Endothelial cell of umbilical vein (primary cell): ENCODE measurements around the gene SLC45A1. TPM values are rescaled to one million over a fixed set of nuclear protein-coding genes. Genes with fewer than 3 reads are reported as not detected.
A peak's percentile ranks its signal among the peaks of the same experiment; 100 is the strongest.

Experiments used
- BruUV-seq: library from RNA; stranded (reverse); fragments of 400-500 nt; replicated peaks from 2 replicates; lab custom pipeline; 2021; lab: Mats Ljungman, UMichigan
- CTCF ChIA-PET: fragments of 300-600, 350-600 bp; sonication (Branson Sonifier 250); formaldehyde crosslinking; loops from one replicate; lab custom pipeline; 2021; ENCODE audit warnings: antibody characterized with exemption, inconsistent platforms; lab: Charles Lee
- POLR2A ChIA-PET: fragments of 300-600, 350-600 bp; sonication (Branson Sonifier 250); formaldehyde crosslinking; loops from one replicate; lab custom pipeline; 2021; ENCODE audit warnings: antibody characterized with exemption, inconsistent platforms; lab: Charles Lee
- DNase-seq: peaks from one replicate; pipeline ENCODE4 v3.0.0-alpha.2; 2011; ENCODE audit warnings: low read depth, low spot score
- FAIRE-seq: peaks from 2 replicates; lab custom pipeline; 2011; peaks lifted over from hg19 to GRCh38; lab: Jason Lieb, UNC
- H2AFZ ChIP-seq: 2 replicates; pipeline ENCODE4 v1.6.0; 2012; ENCODE audit warnings: low read depth, low read length, control low read depth, inconsistent platforms
- H3K27ac ChIP-seq: 2 replicates; pipeline ENCODE4 v1.5.1; 2011; ENCODE audit warnings: low read depth, mild to moderate bottlenecking, control low read depth, low read length, moderate library complexity; ENCODE audit not compliant: insufficient read depth
- H3K27me3 ChIP-seq, 2 experiments: 2 replicates each; pipeline versions ENCODE4 v1.6.0 to v1.6.1; 2011; ENCODE audit warnings: low read length in 2 of 2, mixed read lengths in 1 of 2; ENCODE audit not compliant: control insufficient read depth in 2 of 2, insufficient read depth in 2 of 2
- H3K36me3 ChIP-seq, 2 experiments: 2 replicates in 1 of 2; 3 replicates in 1 of 2; pipeline ENCODE4 v1.5.1; 2011; ENCODE audit warnings: low read length in 2 of 2, mild to moderate bottlenecking in 1 of 2, moderate library complexity in 1 of 2; ENCODE audit not compliant: control insufficient read depth in 2 of 2, insufficient read depth in 2 of 2; ENCODE audit errors: extremely low read depth in 1 of 2
- H3K4me1 ChIP-seq: 3 replicates; pipeline ENCODE4 v1.5.1; 2011; ENCODE audit warnings: mild to moderate bottlenecking, low read length; ENCODE audit not compliant: control insufficient read depth, insufficient read depth; ENCODE audit errors: extremely low read depth
- H3K4me2 ChIP-seq: 2 replicates; pipeline ENCODE4 v1.6.1; 2011; ENCODE audit warnings: low read length, control low read depth, mixed read lengths; ENCODE audit not compliant: insufficient read depth
- H3K4me3 ChIP-seq, 3 experiments: fragments of 200-600 bp in 1 of 3; sonication (generic), shearing (Covaris generic) in 1 of 3; replicated peaks in 1 of 3; 2 replicates each; pipeline ENCODE4 v1.5.1; 2011 to 2016; ENCODE audit warnings: control low read depth in 3 of 3, low read length in 3 of 3, mild to moderate bottlenecking in 2 of 3, inconsistent platforms in 1 of 3, low read depth in 1 of 3, moderate library complexity in 1 of 3; ENCODE audit not compliant: insufficient read depth in 1 of 3
- H3K79me2 ChIP-seq: 2 replicates; pipeline ENCODE4 v1.6.0; 2012; ENCODE audit warnings: low read length, inconsistent platforms; ENCODE audit not compliant: control insufficient read depth, insufficient read depth
- H3K9ac ChIP-seq: replicated peaks from 2 replicates; pipeline ENCODE3; 2011; ENCODE audit warnings: low read length, control low read depth; ENCODE audit not compliant: insufficient read depth; ENCODE audit errors: extremely low read depth
- H3K9me1 ChIP-seq: replicated peaks from 3 replicates; pipeline ENCODE4 v1.6.0; 2011; ENCODE audit warnings: mild to moderate bottlenecking, low read length; ENCODE audit not compliant: control insufficient read depth, insufficient read depth; ENCODE audit errors: extremely low read depth
- H3K9me3 ChIP-seq: replicated peaks from 2 replicates; pipeline ENCODE4 v1.5.1; 2012; ENCODE audit warnings: low read length, inconsistent platforms; ENCODE audit not compliant: control insufficient read depth, insufficient read depth
- H4K20me1 ChIP-seq: replicated peaks from 2 replicates; pipeline ENCODE3; 2011; ENCODE audit warnings: mild to moderate bottlenecking, low read length; ENCODE audit not compliant: control insufficient read depth, insufficient read depth; ENCODE audit errors: extremely low read depth
- EZH2 ChIP-seq: IDR thresholded peaks from 2 replicates; pipeline ENCODE4 v1.6.1; 2012; ENCODE audit warnings: borderline replicate concordance, low read depth, mild to moderate bottlenecking, moderate library complexity, low read length, inconsistent platforms; ENCODE audit not compliant: severe bottlenecking
- FOS ChIP-seq: IDR thresholded peaks from 2 replicates; pipeline ENCODE4 v1.6.1; 2011; ENCODE audit warnings: mild to moderate bottlenecking, low read length, moderate library complexity, borderline replicate concordance; ENCODE audit not compliant: insufficient read depth
- GATA2 ChIP-seq: IDR thresholded peaks from 2 replicates; pipeline ENCODE4 v1.7.0; 2011; ENCODE audit warnings: low read depth, mild to moderate bottlenecking, moderate library complexity, mixed read lengths, low read length; ENCODE audit not compliant: insufficient read length, insufficient read depth
- JUN ChIP-seq: IDR thresholded peaks from 2 replicates; pipeline ENCODE4 v1.6.1; 2011; ENCODE audit warnings: borderline replicate concordance, low read depth; ENCODE audit not compliant: insufficient read length, insufficient read depth
- POLR2A ChIP-seq: IDR thresholded peaks from 2 replicates; pipeline ENCODE4 v1.6.1; 2012; ENCODE audit warnings: low read depth, mild to moderate bottlenecking, control low read depth, low read length
- dilution Hi-C: fragments of 300-500 bp; cut with MboI; formaldehyde crosslinking; loops from one replicate; pipeline ENCODE4 v1.15.0; 2019; ENCODE audit warnings: low sequenced_read_pairs; ENCODE audit not compliant: extremely low pct_ligation_motif_present
- intact Hi-C: fragments of 100-400 bp; cut with micrococcal nuclease; formaldehyde crosslinking; loops from one replicate; pipeline ENCODE4 v1.10.0; 2022
- polyA plus RNA-seq, 4 experiments: library from polyadenylated mRNA; depleted of rRNA in 3 of 4; stranded (reverse) in 3 of 4; unstranded in 1 of 4; fragments of >200 nt; gene quantifications; 2 replicates each; pipeline versions ENCODE4 v1.2.1 to v1.2.3, GENCODE V29; 2011 to 2012; ENCODE audit warnings: missing spikeins in 1 of 4
- total RNA-seq: library from RNA; stranded (reverse); gene quantifications from 2 replicates; pipeline ENCODE4 v1.2.3, GENCODE V29; 2021
- TF ChIP-seq, protein P1 (sequence below), 2 donors: IDR thresholded peaks; 1 replicate in 1 of 2; 2 replicates in 1 of 2; pipeline ENCODE4 v1.5.1; 2011; ENCODE audit warnings: low read length in 2 of 2, mild to moderate bottlenecking in 2 of 2, moderate library complexity in 2 of 2, control low read depth in 1 of 2, inconsistent platforms in 1 of 2, low read depth in 1 of 2; ENCODE audit not compliant: insufficient read depth in 1 of 2; ENCODE audit errors: extremely low read depth in 1 of 2
- TF ChIP-seq, protein P2 (sequence below): IDR thresholded peaks from 2 replicates; pipeline ENCODE4 v1.6.1; 2011; ENCODE audit not compliant: insufficient read depth, insufficient read length

SLC45A1 gene
- total and polyA plus RNA-seq, 2 donors (not counting 3 experiments of a cell fraction or from before 2014, with no cell fraction given): 1.3 to 1.4 TPM

DNA sequence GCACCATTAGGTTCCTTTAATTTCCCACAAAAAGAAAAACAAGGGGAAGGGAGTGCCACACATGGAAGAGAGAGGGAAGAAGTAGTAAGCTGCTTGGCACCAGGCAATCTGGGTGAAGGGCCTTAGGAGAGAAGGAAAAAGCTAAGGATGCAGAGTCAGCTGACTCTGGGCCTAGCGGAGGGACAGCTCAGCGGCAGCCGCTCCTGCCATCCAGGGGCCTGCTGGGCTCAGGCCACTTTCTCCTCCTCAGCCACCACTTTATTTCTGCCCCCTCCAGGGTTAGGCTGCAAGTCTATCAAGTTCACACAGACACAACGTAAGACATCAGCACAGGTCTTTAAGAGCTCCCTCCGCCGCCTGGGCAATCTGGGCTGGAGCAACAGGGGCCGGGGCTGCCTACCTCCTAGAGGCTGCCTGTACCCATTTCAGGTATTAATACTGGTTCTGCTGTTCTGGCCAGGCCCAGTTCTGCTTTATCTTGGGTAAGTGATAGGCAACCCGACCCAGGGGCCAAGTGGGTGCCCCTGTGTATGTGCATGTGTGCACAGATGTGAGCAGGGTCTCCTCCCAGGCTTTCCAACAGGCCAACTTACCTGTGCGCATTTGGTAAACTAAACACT lies 53.6 kb downstream of the SLC45A1 start:
- no peaks in the 10 kb centered on the region for H3K27me3 ChIP-seq
- ChIA-PET POLR2A (interaction anchor here (0.6 kb wide), 1 partner anchor 698 kb away, joined by 3 read pairs; no protein-coding TSS in a partner anchor), CTCF (interaction anchor here (0.8 to 1.9 kb wide), 8 partner anchors 8 to 477 kb away, joined by 3 to 9 read pairs (median 4); no protein-coding TSS in a partner anchor)
- H3K9ac ChIP-seq: no peak overlapping the region
- peaks cover 24% of the 10 kb centered on the region for H3K4me1 ChIP-seq
- peaks cover 23% of the 10 kb centered on the region for H3K79me2 ChIP-seq
- no peak for TF ChIP-seq GATA2
- no peaks in the 10 kb centered on the region for H3K9me1 ChIP-seq
- FAIRE-seq (no peak), DNase-seq (no peak)
- H3K4me3 ChIP-seq: no peak overlapping the region
- H3K4me2 ChIP-seq: no peak overlapping the region
- H3K36me3 ChIP-seq: peaks cover 0 to 3% of the 10 kb centered on the region in 2 experiments
- H2AFZ ChIP-seq: no peak overlapping the region
- dilution Hi-C loops (no loop called here), intact Hi-C loops (no loop called here)
- no peaks in the 10 kb centered on the region for H4K20me1 ChIP-seq
- H3K9me3 ChIP-seq: no peaks in the 10 kb centered on the region
- BruUV-seq: no TSS peak
- H3K27ac ChIP-seq: no peak overlapping the region

- Histone ChIP-seq H3K4me2 (peak overlapping the region; percentile 53), H3K9me3 (no peaks in the 10 kb centered on the region), H3K36me3 (no peaks in the 10 kb centered on the region), H3K27ac (peak overlapping the region; percentile 52), H4K20me1 (no peaks in the 10 kb centered on the region), H3K4me1 (peaks cover 24% of the 10 kb centered on the region), H3K79me2 (peaks cover 25% of the 10 kb centered on the region), H2AFZ (no peak overlapping the region), H3K9me1 (no peaks in the 10 kb centered on the region), H3K27me3 (no peaks in the 10 kb centered on the region), H3K9ac (no peak overlapping the region), H3K4me3 (no peak overlapping the region)
- ChIA-PET CTCF (interaction anchor here (1.3 to 2.3 kb wide), 8 partner anchors 10 to 353 kb away, joined by 3 to 11 read pairs (median 6); no protein-coding TSS in a partner anchor), POLR2A (no interaction called here)
- BruUV-seq: no TSS peak
- dilution Hi-C loops (no loop called here), intact Hi-C loops (loop anchor here (1.0 kb wide), 1 partner anchor 39 kb away; no protein-coding TSS in a partner anchor)
- DNase-seq (no peak), FAIRE-seq (no peak)
- TF ChIP-seq, protein P1, sequence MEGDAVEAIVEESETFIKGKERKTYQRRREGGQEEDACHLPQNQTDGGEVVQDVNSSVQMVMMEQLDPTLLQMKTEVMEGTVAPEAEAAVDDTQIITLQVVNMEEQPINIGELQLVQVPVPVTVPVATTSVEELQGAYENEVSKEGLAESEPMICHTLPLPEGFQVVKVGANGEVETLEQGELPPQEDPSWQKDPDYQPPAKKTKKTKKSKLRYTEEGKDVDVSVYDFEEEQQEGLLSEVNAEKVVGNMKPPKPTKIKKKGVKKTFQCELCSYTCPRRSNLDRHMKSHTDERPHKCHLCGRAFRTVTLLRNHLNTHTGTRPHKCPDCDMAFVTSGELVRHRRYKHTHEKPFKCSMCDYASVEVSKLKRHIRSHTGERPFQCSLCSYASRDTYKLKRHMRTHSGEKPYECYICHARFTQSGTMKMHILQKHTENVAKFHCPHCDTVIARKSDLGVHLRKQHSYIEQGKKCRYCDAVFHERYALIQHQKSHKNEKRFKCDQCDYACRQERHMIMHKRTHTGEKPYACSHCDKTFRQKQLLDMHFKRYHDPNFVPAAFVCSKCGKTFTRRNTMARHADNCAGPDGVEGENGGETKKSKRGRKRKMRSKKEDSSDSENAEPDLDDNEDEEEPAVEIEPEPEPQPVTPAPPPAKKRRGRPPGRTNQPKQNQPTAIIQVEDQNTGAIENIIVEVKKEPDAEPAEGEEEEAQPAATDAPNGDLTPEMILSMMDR (IDR thresholded peaks at IDR 0.05; ENCODE audit: extremely low read depth in 1 of 2, insufficient read depth in 1 of 2, low read depth in 1 of 2, low read length in 2 of 2): no peak
- no peak for TF ChIP-seq POLR2A
- no peak for TF ChIP-seq JUN
- TF ChIP-seq FOS: no peak
- no peak for TF ChIP-seq EZH2
- TF ChIP-seq, protein P2, sequence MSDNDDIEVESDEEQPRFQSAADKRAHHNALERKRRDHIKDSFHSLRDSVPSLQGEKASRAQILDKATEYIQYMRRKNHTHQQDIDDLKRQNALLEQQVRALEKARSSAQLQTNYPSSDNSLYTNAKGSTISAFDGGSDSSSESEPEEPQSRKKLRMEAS: no peak
These were observed 55.2 kb downstream of the SLC45A1 start for GRCh38 chr1:8373125-8373524.
